GDM1 (cell line): ENCODE results near the gene PALS1.
A peak's percentile ranks its signal among the peaks of the same experiment; 100 is the strongest.

ENCODE experiments used
- DNase-seq: peaks from one replicate; lab custom pipeline; 2025; lab: John Stamatoyannopoulos, UW

Gene PALS1

GRCh38 chr14:67241411-67242167, at the start of gene PALS1:
Gene PALS1 (plus strand): TSS chr14:67241435. CDS start chr14:67279171, 37,736 bp downstream.
- peak; percentile 46 for DNase-seq

- no peak for DNase-seq
Observed at GRCh38 chr14:67191768-67192290, 49.4 kb upstream of the PALS1 start.

- no peak for DNase-seq
Observed at GRCh38 chr14:67192366-67192765, 48.9 kb upstream of the PALS1 start.

- no peak for DNase-seq
Observed at GRCh38 chr14:67195279-67195678, 46.0 kb upstream of the PALS1 start.

GRCh38 chr14:67199016-67199415, 42.2 kb upstream of the PALS1 start:
- no peak for DNase-seq

GRCh38 chr14:67207810-67208209, 33.4 kb upstream of the PALS1 start:
- DNase-seq: no peak

GRCh38 chr14:67218126-67218525, 23.1 kb upstream of the PALS1 start:
- DNase-seq: no peak

- DNase-seq: no peak
Observed at GRCh38 chr14:67221248-67221981, 19.8 kb upstream of the PALS1 start.

- DNase-seq: no peak
Observed at GRCh38 chr14:67221982-67222328, 19.3 kb upstream of the PALS1 start.

- no peak for DNase-seq
Observed at GRCh38 chr14:67225523-67225922, 15.7 kb upstream of the PALS1 start.

GRCh38 chr14:67228325-67228984, 12.8 kb upstream of the PALS1 start:
- DNase-seq: no peak

GRCh38 chr14:67232066-67232465, 9.2 kb upstream of the PALS1 start:
- DNase-seq: no peak

GRCh38 chr14:67232621-67233020, 8.6 kb upstream of the PALS1 start:
- DNase-seq: no peak

GRCh38 chr14:67237591-67237990, 3.6 kb upstream of the PALS1 start:
- no peak for DNase-seq

- no peak for DNase-seq
Observed at GRCh38 chr14:67239582-67239981, 1.7 kb upstream of the PALS1 start.

- DNase-seq: no peak
Observed at GRCh38 chr14:67240168-67240932, 885 bp upstream of the PALS1 start.

GRCh38 chr14:67240978-67241410, 241 bp upstream of the PALS1 start:
- DNase-seq: peak; percentile 95

GRCh38 chr14:67242168-67242420, 859 bp downstream of the PALS1 start:
- DNase-seq: no peak

- DNase-seq: no peak
Observed at GRCh38 chr14:67245104-67245503, 3.9 kb downstream of the PALS1 start.

- no peak for DNase-seq
Observed at GRCh38 chr14:67251573-67252226, 10.5 kb downstream of the PALS1 start.

- no peak for DNase-seq
Observed at GRCh38 chr14:67253076-67253635, 11.9 kb downstream of the PALS1 start.
